Transverse colon (tissue), 4 donors: ENCODE measurements around the gene LDLRAD4. TPM values are rescaled to one million over a fixed set of nuclear protein-coding genes. Genes with fewer than 3 reads are reported as not detected.
A peak's percentile ranks its signal among the peaks of the same experiment; 100 is the strongest.

ENCODE experiments used
- DNase-seq: peaks from one replicate; pipeline ENCODE4 v3.0.0-alpha.2; 2019
- H3K27ac ChIP-seq, 4 donors: fragments of 200-600 bp; sonication (generic); 2 replicates each; pipeline ENCODE4 v1.5.1; 2016 to 2018; ENCODE audit warnings: inconsistent platforms in 4 of 4
- H3K27me3 ChIP-seq: fragments of 200-600 bp; sonication (generic); 2 replicates; pipeline ENCODE4 v1.5.1; 2017; ENCODE audit warnings: inconsistent platforms
- H3K36me3 ChIP-seq, 4 donors: fragments of 200-600 bp; sonication (generic); 2 replicates each; pipeline ENCODE4 v1.5.1; 2017 to 2019; ENCODE audit warnings: inconsistent platforms in 4 of 4
- H3K4me1 ChIP-seq, 4 donors: fragments of 200-600 bp; sonication (generic); 2 replicates each; pipeline ENCODE4 v1.5.1; 2017 to 2020; ENCODE audit warnings: inconsistent platforms in 4 of 4
- H3K4me3 ChIP-seq, 4 donors: fragments of 200-600 bp; sonication (generic); 1 replicate in 1 of 4; 2 replicates in 3 of 4; pipeline versions ENCODE4 v1.5.1 to v1.6.1; 2017 to 2019; ENCODE audit warnings: inconsistent platforms in 4 of 4
- H3K9me3 ChIP-seq, 2 donors: fragments of 200-600 bp; sonication (generic); 2 replicates each; pipeline ENCODE4 v1.5.1; 2017 to 2019; ENCODE audit warnings: inconsistent platforms in 2 of 2
- CTCF ChIP-seq, 5 experiments: fragments of 200-600 bp in 3 of 5; fragments of 450-650 bp in 2 of 5; sonication (generic) in 3 of 5; IDR thresholded peaks; 1 replicate in 2 of 5; 2 replicates in 3 of 5; pipeline ENCODE4 v1.5.1; 2016 to 2017; ENCODE audit warnings: antibody characterized with exemption in 5 of 5, inconsistent platforms in 3 of 5, mild to moderate bottlenecking in 2 of 5, moderate library complexity in 1 of 5
- EP300 ChIP-seq: sonication (generic); formaldehyde crosslinking; IDR thresholded peaks from one replicate; pipeline ENCODE4 v1.6.1; 2017; ENCODE audit warnings: antibody characterized with exemption, low read depth
- POLR2A ChIP-seq: fragments of 450-650 bp; IDR thresholded peaks from one replicate; pipeline ENCODE4 v1.6.1; 2016; ENCODE audit warnings: antibody characterized with exemption, mild to moderate bottlenecking, moderate library complexity
- POLR2AphosphoS5 ChIP-seq, 3 donors: sonication (generic); formaldehyde crosslinking; IDR thresholded peaks; one replicate each; pipeline ENCODE4 v1.6.1; 2016; ENCODE audit warnings: antibody characterized with exemption in 3 of 3
- WGBS, 2 donors: methylation state at CpG; one replicate each; pipeline ENCODE4 v1.1.5; 2018; ENCODE audit warnings: low coverage in 1 of 2; 5-methylcytosine and 5-hydroxymethylcytosine counted together
- in situ Hi-C, 4 donors: fragments of 200-750 bp; cut with MboI; loops; one replicate each; pipeline versions ENCODE4 v1.15.0 to v1.15.1; 2017; ENCODE audit warnings: low sequenced_read_pairs in 3 of 4, low pct_ligation_motif_present in 1 of 4, low pct_unique_long_range_greater_than_20kb in 1 of 4
- intact Hi-C: fragments of 100-400 bp; cut with DNase I; formaldehyde crosslinking; loops from one replicate; pipeline ENCODE4 v1.15.1; 2023; ENCODE audit warnings: low total_unique reads
- total RNA-seq, 4 donors: library from RNA; depleted of rRNA; stranded (reverse); fragments of >200 nt; gene quantifications; one replicate each; pipeline ENCODE4 v1.1.0, GENCODE V29; 2016

Gene LDLRAD4
- total RNA-seq, 4 donors from 2014 or later: 34.8 to 277 (median 60.6) TPM

DNA sequence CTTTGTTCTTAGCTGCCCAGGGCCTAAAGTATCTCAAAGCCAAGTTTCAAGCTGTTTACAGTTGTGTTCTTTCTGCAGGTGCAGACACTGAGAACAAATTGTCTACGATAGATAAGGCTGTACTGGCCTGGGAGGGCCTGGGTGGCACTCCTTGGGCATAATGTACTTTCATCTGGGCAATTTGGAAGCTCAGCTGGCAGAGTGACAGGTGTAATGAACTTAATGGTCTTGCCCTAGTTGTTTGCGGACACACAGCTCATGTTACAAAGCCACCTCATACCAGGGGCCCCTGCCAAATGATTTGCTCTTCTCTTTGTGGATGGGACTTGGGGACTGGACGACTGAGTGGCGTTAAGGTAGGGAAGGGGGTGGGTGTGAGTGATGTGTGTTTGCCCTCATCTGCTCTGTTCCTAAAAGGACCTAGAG lies 4.3 kb downstream of the LDLRAD4 start:
- DNase-seq: peak; percentile 80
- peaks cover 38 to 62% (median 54%) of the 10 kb centered on the region in 4 donors for H3K4me1 ChIP-seq
- TF ChIP-seq POLR2AphosphoS5 (IDR thresholded peaks at IDR 0.05) (peak in 1 of 3 donors; percentile 13), EP300 (no peak)
- no peaks in the 10 kb centered on the region for H3K36me3 ChIP-seq
- H3K4me3 ChIP-seq: peak overlapping the region in 1 of 4 donors; percentile 32
- in situ Hi-C loops: loop anchor here in 3 of 4 donors (25.0 kb wide), 2 partner anchors 314 to 414 kb away; no protein-coding TSS in a partner anchor
- intact Hi-C loops: loop anchor here (5.0 kb wide), 2 partner anchors 44 to 154 kb away; no protein-coding TSS in a partner anchor
- H3K9me3 ChIP-seq: no peaks in the 10 kb centered on the region
- H3K27ac ChIP-seq: peak overlapping the region; percentile 90 to 92 (median 92)
- WGBS, 2 donors: 27% methylated on average over 4 of the region's 4 CpGs; no CpG with 5 or more reads in 1 of the 2 donors
- H3K27me3 ChIP-seq: no peaks in the 10 kb centered on the region

- Histone ChIP-seq H3K27me3 (no peaks in the 10 kb centered on the region), H3K4me3 (no peak overlapping the region), H3K9me3 (no peaks in the 10 kb centered on the region), H3K27ac (peak overlapping the region; percentile 90 to 92 (median 92)), H3K4me1 (peaks cover 38 to 61% (median 54%) of the 10 kb centered on the region in 4 donors), H3K36me3 (no peaks in the 10 kb centered on the region)
- whole genome bisulfite sequencing, 2 donors: 48 to 60% methylated on average over 1 to 13 of the region's 13 CpGs
- TF ChIP-seq EP300 (no peak), POLR2AphosphoS5 (IDR thresholded peaks at IDR 0.05) (no peak), CTCF (IDR thresholded peaks at IDR 0.05) (peak in 1 of 5 experiments; percentile 9), POLR2A (no peak)
- intact Hi-C loops: loop anchor here (5.0 kb wide), 2 partner anchors 44 to 154 kb away; no protein-coding TSS in a partner anchor
- in situ Hi-C loops: loop anchor here in 3 of 4 donors (25.0 kb wide), 2 partner anchors 314 to 414 kb away; no protein-coding TSS in a partner anchor
- DNase-seq: peak; percentile 62
Measured at GRCh38 chr18:13223311-13224143, 5.0 kb downstream of the LDLRAD4 start.

DNA sequence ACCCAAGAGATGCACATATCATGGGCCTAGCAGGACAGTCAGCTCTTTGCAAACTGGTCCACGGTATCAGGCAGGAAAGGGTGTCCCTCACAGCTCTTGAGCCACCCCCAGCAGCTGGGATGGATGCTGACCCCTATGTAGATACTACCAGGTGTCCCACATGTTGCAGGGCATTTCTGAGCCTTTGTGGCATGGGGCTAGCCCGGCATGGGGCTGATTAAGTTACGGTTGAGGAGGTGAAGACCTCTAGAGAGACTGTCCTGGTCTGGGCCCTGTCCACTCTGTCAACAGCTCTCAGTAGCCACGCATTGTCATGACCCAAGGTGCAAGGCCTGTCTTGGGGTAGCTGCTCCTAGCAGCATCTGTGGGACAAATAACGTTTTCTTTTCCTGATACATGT lies 6.7 kb downstream of the LDLRAD4 start:
- Histone ChIP-seq H3K9me3 (no peaks in the 10 kb centered on the region), H3K27ac (no peak overlapping the region), H3K4me3 (no peak overlapping the region), H3K27me3 (no peaks in the 10 kb centered on the region), H3K36me3 (no peaks in the 10 kb centered on the region), H3K4me1 (peaks cover 34 to 44% (median 40%) of the 10 kb centered on the region in 4 donors)
- WGBS, 2 donors: 91 to 94% methylated on average over 2 to 5 of the region's 5 CpGs
- intact Hi-C loops (no loop called here), in situ Hi-C loops (loop anchor here in 2 of 4 donors (25.0 kb wide), 3 partner anchors 88 to 162 kb away; no protein-coding TSS in a partner anchor)
- no peak for DNase-seq
- TF ChIP-seq CTCF (IDR thresholded peaks at IDR 0.05): no peak

GRCh38 chr18:13226533-13227144 lies 8.1 kb downstream of the LDLRAD4 start:
- in situ Hi-C loops (loop anchor here in 2 of 4 donors (25.0 kb wide), 3 partner anchors 89 to 161 kb away; no protein-coding TSS in a partner anchor), intact Hi-C loops (no loop called here)
- Histone ChIP-seq H3K4me1 (peaks cover 20 to 30% (median 26%) of the 10 kb centered on the region in 4 donors), H3K36me3 (no peaks in the 10 kb centered on the region), H3K27me3 (no peaks in the 10 kb centered on the region), H3K27ac (no peak overlapping the region), H3K9me3 (no peaks in the 10 kb centered on the region), H3K4me3 (no peak overlapping the region)
- 91 to 96% methylated on average over 2 to 5 of the region's 5 CpGs for WGBS, 2 donors
- DNase-seq: no peak
- TF ChIP-seq CTCF (IDR thresholded peaks at IDR 0.05): no peak
- TF ChIP-seq POLR2AphosphoS5 (IDR thresholded peaks at IDR 0.05): no peak
- TF ChIP-seq POLR2A: no peak
- TF ChIP-seq EP300: no peak
